GM12875 (cell line): ENCODE data around the gene DNAH7.
"Not testable (repeated sequence)": the region's sequence is repeated elsewhere in the genome, so short reads cannot be mapped to it uniquely, and the experiment has no call there.

Experiments
- H3K4me3 ChIP-seq: one replicate; pipeline ENCODE4 v1.5.1; 2011; ENCODE audit warnings: low read depth, low read length, control low read depth
- TF ChIP-seq, protein P1 (sequence below): IDR thresholded peaks from 2 replicates; pipeline ENCODE4 v1.5.1; 2011; ENCODE audit warnings: low read depth, mild to moderate bottlenecking, control low read depth, inconsistent platforms, low read length, moderate library complexity, borderline replicate concordance; ENCODE audit not compliant: insufficient read depth

The DNAH7 gene

GRCh38 chr2:195929531-195929930 lies 139.1 kb downstream of the DNAH7 start:
- no peak overlapping the region for H3K4me3 ChIP-seq
- TF ChIP-seq, protein P1, sequence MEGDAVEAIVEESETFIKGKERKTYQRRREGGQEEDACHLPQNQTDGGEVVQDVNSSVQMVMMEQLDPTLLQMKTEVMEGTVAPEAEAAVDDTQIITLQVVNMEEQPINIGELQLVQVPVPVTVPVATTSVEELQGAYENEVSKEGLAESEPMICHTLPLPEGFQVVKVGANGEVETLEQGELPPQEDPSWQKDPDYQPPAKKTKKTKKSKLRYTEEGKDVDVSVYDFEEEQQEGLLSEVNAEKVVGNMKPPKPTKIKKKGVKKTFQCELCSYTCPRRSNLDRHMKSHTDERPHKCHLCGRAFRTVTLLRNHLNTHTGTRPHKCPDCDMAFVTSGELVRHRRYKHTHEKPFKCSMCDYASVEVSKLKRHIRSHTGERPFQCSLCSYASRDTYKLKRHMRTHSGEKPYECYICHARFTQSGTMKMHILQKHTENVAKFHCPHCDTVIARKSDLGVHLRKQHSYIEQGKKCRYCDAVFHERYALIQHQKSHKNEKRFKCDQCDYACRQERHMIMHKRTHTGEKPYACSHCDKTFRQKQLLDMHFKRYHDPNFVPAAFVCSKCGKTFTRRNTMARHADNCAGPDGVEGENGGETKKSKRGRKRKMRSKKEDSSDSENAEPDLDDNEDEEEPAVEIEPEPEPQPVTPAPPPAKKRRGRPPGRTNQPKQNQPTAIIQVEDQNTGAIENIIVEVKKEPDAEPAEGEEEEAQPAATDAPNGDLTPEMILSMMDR: no peak

GRCh38 chr2:195925120-195925519 lies 143.5 kb downstream of the DNAH7 start:
- TF ChIP-seq, protein P1: no peak
- no peak overlapping the region for H3K4me3 ChIP-seq

- TF ChIP-seq, protein P1: no peak
- H3K4me3 ChIP-seq: no peak overlapping the region
Measured at GRCh38 chr2:195923889-195924288, 144.7 kb downstream of the DNAH7 start.

GRCh38 chr2:195917021-195917600 lies 151.5 kb downstream of the DNAH7 start:
- not testable (repeated sequence) for H3K4me3 ChIP-seq

GRCh38 chr2:195912079-195912478 lies 156.6 kb downstream of the DNAH7 start:
- TF ChIP-seq, protein P1: no peak
- no peak overlapping the region for H3K4me3 ChIP-seq

GRCh38 chr2:195910570-195910969 lies 158.1 kb downstream of the DNAH7 start:
- TF ChIP-seq, protein P1: no peak
- H3K4me3 ChIP-seq: no peak overlapping the region

DNA sequence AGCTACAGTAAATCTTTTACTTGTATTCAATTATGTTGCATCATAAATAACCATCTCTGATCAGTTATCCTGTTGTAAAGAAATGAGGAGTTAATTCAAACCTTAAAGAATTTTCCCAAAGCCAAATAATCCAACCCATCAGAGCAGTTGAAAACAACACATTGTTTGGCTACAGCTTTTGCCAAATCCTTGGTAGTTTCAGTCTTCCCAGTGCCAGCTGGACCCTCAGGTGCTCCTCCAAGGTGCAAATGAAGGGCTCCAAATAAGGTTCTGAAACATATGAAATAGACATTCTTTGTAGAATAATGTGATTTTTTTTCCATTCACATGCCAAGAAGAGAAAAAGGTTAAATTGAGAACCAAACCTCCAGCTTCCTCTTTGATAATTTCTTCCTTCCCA lies 158.7 kb downstream of the DNAH7 start:
- H3K4me3 ChIP-seq: no peak overlapping the region
- TF ChIP-seq, protein P1: no peak

DNA sequence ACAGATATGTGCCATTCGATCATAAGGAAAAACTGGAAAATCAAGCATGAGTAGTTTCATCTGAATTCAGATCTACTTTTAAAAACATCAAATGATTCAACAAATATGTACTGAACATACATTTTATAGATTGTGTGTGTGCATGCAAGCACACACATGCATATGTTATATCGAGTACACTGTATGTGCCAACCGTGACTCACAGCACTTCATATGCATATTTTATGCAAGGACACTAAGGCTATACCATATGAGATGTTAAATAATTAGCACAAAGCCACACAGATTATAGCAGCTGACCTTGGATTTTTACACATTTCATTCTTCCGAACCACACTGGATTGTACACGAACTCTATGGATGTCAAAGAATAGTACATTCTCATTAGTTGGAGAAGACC lies 161.2 kb downstream of the DNAH7 start:
- H3K4me3 ChIP-seq: no peak overlapping the region

More for the DNA sequence above, 161.2 kb downstream of the DNAH7 start:
- TF ChIP-seq, protein P1: no peak
